Stimulated activated CD4-positive, alpha-beta T cell treated with anti-CD3 and anti-CD28 coated beads, Interleukin-4, amount 100 ng/mL, for 24 hours (primary cell): ENCODE measurements around the gene XXYLT1.
A peak's percentile ranks its signal among the peaks of the same experiment; 100 is the strongest.
"Not testable (repeated sequence)": the region's sequence is repeated elsewhere in the genome, so short reads cannot be mapped to it uniquely, and the experiment has no call there.

Experiments
- DNase-seq: peaks from one replicate; pipeline ENCODE4 v3.0.0-alpha.2; 2020

XXYLT1 gene

DNA sequence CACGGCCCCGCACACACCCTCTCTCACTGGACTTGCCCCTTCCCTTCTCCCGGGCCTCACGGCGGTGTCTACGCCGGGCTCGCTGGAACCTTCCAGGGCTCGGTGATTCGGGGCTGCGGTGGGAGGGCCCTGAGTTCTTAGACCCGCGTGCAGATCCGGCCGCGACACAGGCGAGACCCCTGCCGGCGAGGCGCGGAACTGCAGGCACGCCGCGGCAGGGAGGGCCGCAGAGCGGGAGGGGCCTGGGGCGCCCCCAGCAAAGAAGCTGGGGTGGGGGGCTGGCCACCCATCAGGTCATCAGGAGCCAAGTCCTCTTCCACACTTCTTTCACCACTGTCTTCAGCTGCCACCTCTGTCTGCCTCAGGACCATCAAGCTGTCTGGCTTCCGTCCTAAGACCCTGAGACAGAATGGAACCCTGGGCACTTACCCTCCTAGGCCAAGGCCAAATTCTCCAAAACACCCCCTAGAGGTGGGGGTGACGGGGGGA lies 164.5 kb downstream of the XXYLT1 start:
- peak; percentile 68 for DNase-seq

DNA sequence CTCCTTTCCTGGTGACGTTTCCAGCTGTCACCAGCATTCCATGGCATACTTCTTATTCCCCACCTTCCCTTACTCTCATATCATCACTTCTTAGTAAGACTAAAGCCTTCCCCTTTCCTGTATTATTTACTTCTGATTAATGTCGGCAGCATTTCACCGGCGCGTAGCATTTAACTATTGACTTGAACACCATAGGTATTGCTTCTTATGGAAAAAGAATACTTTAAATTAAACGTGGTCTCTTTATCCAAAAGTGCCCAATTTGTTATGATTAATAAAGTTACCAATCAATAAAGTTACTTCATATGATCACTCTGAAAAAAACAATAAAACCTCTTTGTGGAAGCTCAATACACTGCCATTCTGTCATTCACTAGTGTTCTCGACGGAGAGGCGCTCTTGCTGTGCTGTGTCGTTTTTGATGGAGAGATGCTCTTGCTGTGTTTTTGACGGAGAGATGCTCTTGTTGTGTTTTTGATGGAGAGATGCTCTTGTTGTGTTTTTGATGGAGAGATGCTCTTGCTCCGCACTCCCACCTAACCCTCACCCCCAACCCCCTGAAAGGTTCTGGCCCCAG lies 165.0 kb downstream of the XXYLT1 start:
- DNase-seq: no peak

DNA sequence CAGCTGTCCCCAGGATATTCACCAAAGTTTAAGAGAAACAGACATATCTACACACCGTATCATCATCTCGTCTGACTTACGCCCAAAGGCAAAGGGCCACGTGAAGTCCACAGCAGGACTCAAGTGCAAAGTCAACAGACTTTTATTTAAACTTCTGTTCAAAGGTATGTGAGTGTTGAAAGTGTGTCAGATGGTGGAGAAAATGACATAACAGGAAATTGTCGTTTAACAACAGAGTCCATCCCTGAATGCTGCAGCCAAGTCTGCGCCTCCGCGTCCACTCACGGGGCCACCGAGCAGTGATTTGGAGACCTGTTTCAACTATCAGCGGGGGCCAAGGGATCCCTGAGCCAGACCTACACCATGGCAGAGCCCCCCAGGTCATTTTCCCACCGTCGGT lies 165.6 kb downstream of the XXYLT1 start:
- DNase-seq: no peak

DNA sequence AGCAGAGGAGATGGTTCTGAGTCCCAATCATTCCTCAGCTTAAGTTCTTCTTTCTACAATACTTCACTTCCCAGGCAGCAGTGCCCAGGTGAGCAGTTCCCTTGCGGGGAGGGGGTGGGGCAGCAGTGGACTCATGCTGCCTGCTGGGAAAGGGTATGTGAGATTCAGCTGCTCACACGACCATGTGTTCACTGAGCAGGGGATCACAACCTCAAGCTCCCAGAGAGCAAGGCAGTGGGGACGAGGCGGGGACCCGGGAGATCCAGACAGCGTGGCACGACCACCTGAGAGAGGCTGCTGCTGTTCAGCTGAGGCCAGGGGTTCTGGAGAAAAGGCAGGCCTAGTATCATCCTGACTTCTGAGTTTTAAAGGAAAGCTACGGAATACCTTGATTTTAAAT lies 166.6 kb downstream of the XXYLT1 start:
- DNase-seq: no peak

DNA sequence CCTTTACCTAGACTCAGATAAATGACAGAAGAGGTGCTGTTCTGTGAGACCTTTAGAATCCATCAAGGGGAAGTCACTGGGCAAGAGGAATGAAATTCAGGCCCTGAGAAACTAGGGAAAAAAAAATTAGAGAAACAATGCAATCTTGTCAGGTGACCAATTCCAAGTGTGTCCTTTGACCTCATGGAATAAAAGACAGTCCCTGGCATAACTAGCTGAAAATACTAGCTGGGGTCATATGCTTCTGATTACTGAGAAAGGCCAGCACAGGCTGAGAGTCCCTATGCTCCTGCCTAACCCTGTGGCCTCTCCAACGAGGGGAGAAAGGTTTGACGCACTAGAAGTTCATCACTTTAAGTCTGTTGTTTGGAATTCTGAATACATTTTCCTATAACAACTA lies 167.3 kb downstream of the XXYLT1 start:
- DNase-seq: no peak

DNA sequence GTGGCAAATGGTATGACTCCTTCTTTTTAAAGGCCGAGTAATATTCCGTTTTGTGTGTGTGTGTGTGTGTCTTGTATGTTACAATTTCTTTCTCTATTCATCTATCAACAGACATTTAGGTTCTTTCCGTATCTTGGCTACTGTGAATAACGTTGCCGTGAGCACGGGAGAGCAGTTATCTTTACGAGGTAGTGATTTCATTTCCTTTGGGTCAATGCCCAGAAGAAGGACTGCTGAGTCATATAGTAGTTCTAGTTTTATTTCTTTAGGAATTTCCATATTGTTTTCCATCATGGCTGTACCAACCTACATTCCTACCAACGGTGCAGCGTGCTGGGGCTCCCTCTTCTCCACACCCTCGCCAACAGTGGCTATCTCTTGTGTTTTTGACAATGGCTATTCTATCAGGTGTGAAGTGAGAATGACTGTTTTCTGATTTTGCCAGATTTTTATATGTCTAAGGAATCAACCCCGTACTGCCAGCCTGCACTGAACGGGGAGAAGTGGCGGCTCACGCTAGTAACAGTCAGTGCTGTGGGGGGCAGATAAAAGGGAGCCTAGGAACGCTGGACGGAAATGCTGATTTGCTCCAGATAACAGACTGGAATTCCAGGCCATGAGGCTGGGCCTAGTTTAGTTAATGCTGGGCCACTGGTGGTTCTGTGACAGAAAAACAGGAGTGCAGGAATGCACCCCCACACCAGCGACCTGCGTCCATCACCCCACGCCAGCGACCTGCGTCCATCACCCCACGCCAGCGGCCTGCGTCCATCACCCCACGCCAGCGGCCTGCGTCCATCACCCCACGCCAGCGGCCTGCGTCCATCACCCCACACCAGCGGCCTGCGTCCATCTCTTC lies 168.1 kb downstream of the XXYLT1 start:
- DNase-seq: no peak

DNA sequence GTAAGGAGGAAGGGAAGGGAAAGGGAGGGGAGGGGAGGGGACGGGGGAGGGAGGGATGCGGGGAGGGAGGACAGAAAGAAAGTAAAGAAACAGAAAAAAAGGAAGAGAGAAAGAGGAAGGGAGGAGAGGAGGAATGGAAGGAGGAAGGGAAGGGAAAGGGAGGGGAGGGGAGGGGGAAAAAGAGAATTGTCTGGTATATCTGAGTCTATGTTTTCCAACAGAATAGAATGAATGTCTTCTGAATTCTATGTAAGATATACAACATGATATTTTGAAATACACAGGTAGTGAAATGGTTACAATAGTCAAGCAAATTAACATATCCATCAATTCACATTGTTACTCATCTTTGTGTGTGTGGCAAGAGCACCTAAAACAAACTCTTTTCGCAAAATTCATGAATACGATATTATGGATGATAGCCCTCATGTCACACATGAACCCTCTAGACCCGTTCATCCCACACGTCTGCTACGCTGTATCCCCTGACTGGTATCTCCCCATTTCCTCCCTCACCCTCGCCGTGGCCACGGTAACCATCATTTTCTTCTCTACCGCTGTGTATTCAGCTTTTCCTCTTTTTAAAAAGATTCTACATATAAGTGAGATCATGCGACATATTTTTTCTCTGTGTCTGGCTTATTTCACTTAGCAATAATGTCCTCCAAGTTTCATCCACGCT lies 168.9 kb downstream of the XXYLT1 start:
- DNase-seq: no peak

DNA sequence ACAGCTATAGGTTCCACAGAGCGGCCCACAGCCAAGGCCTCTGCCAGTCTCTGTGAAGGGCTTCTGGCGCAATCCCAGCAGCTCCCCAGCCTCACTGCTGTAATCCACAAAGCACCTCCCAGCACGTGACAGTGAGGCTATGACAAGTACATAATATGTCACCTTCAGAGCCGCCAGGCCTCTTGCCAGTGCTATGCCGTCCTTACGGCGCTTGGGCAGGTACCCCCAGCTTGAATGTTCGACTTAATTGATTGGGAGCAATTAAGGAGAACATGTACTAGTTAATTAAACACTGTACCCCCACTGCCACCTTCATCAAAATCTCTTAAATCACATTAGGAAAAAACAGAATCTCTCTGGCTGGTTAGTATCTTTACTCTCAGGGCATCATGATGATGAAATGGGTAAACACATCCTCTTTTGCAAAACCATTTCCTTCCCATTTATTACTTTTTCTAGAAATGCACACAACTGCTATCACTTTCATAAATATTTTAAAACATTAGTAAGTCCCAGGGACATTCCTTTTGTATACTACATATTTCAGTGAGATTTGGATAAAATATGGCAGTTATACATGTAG lies 169.9 kb downstream of the XXYLT1 start:
- DNase-seq: no peak

DNA sequence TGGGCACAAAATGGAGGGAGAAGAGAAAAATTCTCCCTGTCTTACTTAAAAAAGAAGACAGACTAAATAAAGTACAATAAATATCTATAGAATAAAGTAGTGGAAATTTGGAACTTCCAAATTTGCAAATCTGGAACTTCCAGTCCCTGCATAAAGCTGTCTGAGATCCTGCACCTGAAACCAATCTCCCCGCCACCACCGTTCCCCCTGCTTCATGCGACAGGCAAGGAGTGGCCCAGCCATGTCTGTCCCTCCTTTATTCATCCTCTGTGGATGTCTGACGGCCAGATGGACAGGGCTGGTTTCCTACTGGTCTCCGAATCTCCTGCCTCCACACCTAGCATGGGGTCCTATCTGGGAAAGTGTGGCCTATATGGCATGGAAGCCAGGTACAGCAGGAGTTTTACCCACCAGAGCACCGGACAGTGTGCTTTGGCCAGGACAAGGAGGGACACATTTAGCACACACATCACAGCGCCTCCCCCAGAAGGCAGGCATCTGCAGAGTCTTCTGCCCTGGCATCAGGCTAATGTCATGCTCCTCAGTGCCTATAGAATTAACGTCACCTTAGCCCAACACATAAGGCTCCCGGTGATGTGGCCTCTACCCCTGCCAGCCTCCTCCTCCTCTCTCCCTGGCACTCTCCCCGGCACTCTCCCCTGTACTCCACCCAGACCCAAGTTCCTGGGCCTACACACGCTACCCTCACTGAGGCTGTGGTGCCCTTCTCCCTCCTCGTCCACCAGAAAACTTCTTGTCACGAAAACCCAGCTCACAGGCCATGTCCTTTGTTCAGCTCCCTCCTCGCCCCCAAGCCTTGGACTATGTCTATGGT lies 170.8 kb downstream of the XXYLT1 start:
- no peak for DNase-seq

DNA sequence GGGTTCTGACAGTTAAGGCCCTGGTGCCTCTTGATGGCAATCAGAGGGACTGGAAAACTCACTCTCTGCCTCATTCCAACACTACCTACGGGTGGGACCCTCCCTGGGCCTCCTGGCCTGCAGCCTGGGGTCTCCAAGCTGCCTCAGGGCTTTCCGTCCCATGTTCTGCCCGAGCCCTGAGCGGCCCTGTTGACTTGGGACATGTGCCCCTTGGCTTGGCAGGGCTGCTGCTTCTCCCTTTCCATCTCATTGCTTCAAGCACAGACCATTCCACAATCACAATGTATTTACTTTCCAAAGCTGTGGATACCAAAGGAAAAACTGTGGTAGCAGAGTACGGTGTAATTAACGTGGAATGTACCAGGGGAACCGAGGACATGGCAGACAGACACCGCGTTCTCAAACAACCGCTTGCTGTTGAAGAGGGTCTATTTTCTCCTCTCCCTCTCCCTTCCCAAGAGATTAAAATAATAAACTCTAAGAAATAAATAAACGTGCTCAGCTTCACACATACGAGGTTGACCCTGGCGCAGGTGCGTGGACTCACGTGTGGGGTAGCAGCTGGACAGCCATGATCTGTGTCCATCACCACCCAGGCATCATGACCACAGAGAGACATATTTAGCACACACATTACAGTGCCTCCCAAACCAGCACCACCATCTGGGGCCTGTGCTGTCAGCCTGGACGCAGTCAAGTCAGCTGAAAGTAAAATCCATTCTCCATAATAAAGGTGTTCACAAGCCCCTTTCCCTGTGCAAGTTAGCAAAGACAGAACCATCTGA lies 172.0 kb downstream of the XXYLT1 start:
- no peak for DNase-seq

DNA sequence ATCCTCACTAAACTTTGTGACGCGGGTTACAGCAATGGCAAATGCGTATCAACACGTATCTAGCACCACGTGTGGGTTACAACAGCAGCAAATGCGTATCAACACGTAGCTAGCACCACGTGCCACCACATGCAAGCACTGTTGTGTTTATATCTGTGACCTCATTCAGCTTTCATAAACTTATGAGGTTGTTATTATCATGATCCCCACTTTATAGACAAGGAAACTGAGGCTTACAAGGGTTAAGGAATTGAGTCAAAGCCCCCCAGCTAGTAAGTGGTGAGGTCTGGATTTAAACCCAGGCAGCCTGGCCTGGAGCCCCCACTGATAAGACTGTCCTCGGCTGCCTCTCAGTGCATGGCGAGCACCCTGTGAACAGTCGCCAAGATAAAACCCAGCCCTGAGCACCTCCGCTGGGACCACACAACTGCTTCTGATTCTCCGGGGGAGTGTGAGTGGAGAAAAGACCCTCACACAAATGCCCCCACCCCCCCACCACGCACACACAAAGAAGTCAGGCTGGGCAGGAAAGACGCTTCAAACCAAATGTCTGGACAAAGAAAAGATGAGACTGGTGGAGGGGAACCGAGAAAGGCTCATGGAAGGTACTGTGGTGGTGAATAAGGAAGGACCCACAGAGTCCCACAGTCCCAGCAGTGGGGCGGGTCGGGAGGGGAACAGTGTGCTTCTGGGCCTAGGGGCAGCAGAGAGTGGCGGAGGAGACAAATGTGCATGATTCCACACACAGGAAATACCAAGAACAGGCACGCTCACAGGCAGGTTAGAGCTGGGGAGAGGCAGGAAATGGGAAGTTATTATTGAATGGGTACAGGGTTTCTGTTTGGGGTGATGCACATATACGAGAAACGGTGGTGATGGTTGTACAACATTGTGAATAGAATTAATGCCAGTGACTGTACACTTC lies 173.4 kb downstream of the XXYLT1 start:
- no peak for DNase-seq

DNA sequence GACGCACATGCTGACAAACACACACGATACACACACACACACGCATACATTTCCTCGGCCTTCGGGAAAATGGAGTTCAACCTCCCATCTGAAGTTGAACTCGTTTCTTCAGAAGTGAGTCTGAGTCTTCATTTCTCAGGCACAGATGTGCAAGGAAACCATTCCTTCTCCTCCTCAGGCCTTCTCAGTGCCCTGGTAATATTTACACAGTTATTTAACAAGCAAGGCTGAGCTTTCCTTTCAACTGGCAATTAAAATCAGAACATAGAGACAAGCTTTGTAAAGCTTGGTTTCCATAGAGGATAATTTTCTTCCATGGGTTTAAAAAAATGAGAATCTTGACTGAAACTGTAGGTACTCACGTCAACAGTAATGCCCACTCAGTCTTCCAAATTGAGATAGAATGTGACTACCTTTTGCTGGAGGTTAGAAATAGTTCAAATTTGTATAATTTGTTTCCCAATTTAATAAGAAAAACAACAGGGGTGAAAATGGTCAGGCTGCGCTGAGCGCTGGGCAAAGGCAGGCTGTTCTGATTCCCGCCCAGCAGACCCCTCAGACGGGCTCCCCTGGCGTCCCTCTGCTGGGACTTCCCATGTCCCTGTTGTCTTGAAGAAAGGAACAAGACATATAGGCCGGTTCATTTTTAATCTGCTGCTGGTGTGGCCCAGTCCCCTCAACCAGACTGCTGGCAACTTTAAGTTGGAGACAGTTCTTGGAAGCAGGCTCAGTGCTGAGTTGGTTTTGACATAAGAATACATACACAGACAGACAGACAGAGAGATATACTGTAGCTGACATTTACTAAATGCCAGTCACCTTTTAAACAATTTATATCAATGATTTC lies 174.3 kb downstream of the XXYLT1 start:
- no peak for DNase-seq

DNA sequence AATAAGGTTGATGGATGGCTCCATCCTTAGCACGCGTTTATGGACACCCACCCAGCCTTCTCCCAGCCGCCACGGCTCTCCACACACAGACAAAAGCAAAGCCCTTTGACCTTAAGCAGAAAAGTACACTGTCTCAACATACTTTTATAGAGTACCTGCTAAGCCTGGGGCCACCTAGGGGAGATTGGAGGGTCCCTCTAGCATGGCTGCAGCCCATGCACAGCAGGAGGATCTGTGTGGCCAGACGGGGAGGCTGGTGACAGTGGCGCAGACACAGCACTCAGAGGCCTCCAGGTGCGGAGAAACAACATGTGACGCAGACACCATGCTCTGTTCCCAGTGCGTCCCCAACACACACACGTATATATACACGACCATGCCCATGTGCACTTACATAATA lies 174.9 kb downstream of the XXYLT1 start:
- DNase-seq: no peak

DNA sequence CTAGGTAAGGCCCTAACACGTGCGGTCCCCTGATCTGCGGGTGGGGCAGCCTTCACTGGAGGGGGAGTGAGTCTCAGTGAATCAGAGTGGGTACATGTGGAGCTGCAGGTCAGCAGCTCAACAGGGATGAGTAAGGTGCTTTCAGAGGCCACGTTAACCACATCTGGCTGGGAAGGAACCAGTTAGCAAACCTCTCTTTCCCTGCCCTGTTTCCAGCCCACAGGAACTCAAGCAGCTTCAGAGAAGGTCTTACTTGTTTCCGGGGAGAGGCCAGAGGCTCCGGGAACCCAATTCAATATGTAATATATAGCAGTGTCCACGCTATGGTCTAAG lies 175.3 kb downstream of the XXYLT1 start:
- DNase-seq: no peak

DNA sequence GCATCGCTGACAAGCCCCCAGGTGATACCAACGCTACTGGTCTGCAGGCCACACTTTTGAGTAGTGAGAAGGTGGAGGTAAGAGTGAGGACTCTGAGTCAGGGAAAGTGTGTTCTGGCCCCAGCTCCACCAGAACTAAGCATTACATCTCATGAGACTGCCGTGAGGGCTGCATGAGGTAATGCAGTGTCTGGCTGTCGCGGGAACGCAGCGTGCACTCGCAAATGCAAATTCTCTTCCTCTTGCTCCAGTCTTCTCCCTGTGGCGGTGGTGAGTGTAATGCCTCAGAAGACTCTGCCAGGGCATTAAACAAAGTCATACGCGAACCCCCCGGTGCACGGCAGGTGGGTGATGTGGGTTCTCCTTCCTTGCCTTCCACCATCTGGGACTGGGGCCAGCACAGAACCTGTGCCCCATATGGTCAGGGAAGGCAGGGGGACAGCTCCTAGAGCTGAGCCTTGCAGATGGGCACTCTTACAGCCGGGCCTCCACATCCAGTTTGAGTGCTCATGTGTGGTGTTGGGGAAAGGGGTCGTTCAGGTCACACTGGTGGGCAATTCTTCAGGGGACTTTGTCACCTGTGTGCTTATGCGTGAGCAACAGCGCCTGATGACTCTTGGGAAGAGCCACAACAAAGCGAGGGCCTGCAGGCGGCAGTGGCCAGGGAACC lies 175.8 kb downstream of the XXYLT1 start:
- DNase-seq: no peak

DNA sequence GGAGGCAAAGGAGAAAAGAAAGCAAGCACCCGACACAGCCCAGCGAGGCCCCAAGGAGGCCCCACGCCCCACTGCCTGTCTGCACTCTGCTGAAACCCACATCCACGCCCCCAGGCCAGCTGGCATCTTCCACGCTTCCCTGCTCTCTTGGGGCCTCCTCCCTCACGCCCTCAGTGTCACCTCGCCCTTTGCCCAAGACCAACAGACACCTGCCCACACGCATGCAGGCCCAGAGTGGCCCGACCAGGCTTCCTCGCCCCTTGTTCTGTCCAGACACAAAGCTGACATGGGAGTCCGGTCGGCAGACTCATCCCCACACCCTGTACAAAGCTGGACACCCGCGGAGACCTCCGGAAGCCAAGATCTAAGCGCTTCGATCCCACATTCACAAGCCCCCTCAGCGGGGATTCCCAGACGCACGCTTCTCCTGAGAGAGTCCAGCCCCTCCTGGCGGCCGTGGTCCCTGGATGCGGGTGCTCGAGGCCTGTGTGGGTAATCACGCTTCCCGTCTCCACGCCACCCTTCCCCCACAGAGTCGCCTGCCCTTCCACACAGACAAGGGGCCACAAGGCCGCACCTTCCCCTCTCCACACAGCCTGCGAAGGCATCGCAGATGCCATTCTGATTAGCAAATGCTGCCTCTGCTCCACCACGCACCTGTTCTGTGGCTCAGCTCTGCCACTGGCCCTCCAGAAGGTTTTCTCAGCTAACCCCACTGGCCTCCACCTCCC lies 176.6 kb downstream of the XXYLT1 start:
- DNase-seq: no peak

DNA sequence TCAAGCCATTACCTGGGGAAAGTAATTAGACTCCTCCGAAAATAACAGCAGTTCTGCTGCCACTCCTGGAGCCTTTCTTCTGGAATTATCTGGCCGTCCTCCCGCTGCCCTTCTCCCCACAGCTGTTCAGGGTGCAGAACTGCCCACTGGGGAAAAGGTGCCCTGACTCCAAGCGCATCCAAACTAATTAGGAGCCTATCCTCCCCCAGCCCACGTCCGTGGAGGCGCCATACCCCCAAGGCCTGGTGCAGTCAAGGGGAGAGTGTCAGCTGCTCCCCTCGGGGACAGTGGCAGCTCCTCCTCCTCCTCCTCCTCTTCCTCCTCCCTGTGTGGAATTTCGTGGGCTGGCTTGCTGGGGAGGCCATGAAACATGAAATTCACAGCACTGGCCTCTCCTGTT lies 177.2 kb downstream of the XXYLT1 start:
- no peak for DNase-seq

DNA sequence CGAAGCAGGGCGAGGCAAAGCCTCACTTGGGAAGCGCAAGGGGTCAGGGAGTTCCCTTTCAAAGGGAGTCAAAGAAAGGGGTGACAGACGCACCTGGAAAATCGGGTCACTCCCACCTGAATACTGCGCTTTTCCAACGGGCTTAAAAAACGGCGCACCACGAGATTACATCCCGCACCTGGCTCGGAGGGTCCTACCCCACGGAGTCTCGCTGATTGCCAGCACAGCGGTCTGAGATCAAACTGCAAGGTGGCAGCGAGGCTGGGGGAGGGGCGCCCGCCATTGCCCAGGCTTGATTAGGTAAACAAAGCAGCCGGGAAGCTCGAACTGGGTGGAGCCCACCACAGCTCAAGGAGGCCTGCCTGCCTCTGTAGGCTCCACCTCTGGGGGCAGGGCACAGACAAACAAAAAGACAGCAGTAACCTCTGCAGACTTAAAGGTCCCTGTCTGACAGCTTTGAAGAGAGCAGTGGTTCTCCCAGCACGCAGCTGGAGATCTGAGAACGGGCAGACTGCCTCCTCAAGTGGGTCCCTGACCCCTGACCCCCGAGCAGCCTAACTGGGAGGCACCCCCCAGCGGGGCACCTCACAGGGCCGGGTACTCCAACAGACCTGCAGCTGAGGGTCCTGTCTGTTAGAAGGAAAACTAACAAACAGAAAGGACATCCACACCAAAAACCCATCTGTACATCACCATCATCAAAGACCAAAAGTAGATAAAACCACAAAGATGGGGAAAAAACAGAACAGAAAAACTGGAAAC lies 182.9 kb downstream of the XXYLT1 start:
- DNase-seq: not testable (repeated sequence)
